GM12864 (cell line): ENCODE measurements around the gene HPN.
"Not testable (repeated sequence)": the region's sequence is repeated elsewhere in the genome, so short reads cannot be mapped to it uniquely, and the experiment has no call there.

Experiments
- DNase-seq: peaks from one replicate; pipeline ENCODE4 v3.0.0-alpha.2; 2011; ENCODE audit warnings: low read depth
- H3K4me3 ChIP-seq: 2 replicates; pipeline ENCODE4 v1.5.1; 2011; ENCODE audit warnings: mild to moderate bottlenecking, low read depth, low read length, control low read depth
- CTCF ChIP-seq: IDR thresholded peaks from 2 replicates; pipeline ENCODE4 v1.5.1; 2011; ENCODE audit warnings: low read depth, mild to moderate bottlenecking, moderate library complexity, low read length, control low read depth, inconsistent platforms; ENCODE audit errors: missing control alignments

HPN gene

GRCh38 chr19:35041548-35042055 lies at the start of gene HPN:
Gene HPN, plus strand, starts transcription at chr19:35041721. Its CDS starts 786 bp downstream, at chr19:35042507.
- no peak for DNase-seq
- H3K4me3 ChIP-seq = no peak within 1 kb of the TSS
- no peak for TF ChIP-seq CTCF

- DNase-seq, H3K4me3 ChIP-seq: not testable (repeated sequence)
Observed at GRCh38 chr19:34992582-34992981, 48.9 kb upstream of the HPN start.

- H3K4me3 ChIP-seq = no peak overlapping the region
- no peak for DNase-seq
- TF ChIP-seq CTCF = no peak
Observed at GRCh38 chr19:34994286-34994642, 47.3 kb upstream of the HPN start.

GRCh38 chr19:34994643-34995541 lies 46.6 kb upstream of the HPN start:
- TF ChIP-seq CTCF = no peak
- DNase-seq = no peak
- H3K4me3 ChIP-seq = no peak overlapping the region

- DNase-seq = no peak
- H3K4me3 ChIP-seq = no peak overlapping the region
- TF ChIP-seq CTCF = no peak
Observed at GRCh38 chr19:34995551-34995950, 46.0 kb upstream of the HPN start.

GRCh38 chr19:34997071-34997617 lies 44.4 kb upstream of the HPN start:
- no peak for TF ChIP-seq CTCF
- H3K4me3 ChIP-seq = no peak overlapping the region
- DNase-seq = no peak

- DNase-seq, H3K4me3 ChIP-seq: not testable (repeated sequence)
Observed at GRCh38 chr19:34998224-34998623, 43.3 kb upstream of the HPN start.
